ENCODE measurements around the gene ASH1L. TPM values are rescaled to one million over a fixed set of nuclear protein-coding genes. Genes with fewer than 3 reads are reported as not detected.
A peak's percentile ranks its signal among the peaks of the same experiment; 100 is the strongest.
"Not testable (repeated sequence)": the region's sequence is repeated elsewhere in the genome, so short reads cannot be mapped to it uniquely, and the experiment has no call there.

The ASH1L gene
- total RNA-seq, 1 donor from 2014 or later = 51.5 TPM

- no peaks in the 10 kb centered on the region for H3K27me3 Mint-ChIP-seq (ENCODE audit: unreplicated experiment)
- no peak for DNase-seq (ENCODE audit: extremely low spot score, unreplicated experiment)
- peaks cover 3% of the 10 kb centered on the region for H3K36me3 Mint-ChIP-seq (ENCODE audit: unreplicated experiment)
- TF ChIP-seq CTCF (IDR thresholded peaks at IDR 0.05) = no peak
- H3K4me3 Mint-ChIP-seq (ENCODE audit: unreplicated experiment) = no peak overlapping the region
- H3K4me1 Mint-ChIP-seq (ENCODE audit: unreplicated experiment) = peaks cover 6% of the 10 kb centered on the region
- H3K9me3 Mint-ChIP-seq (ENCODE audit: unreplicated experiment) = no peaks in the 10 kb centered on the region
- H3K27ac Mint-ChIP-seq (ENCODE audit: unreplicated experiment) = no peak overlapping the region
Observed at GRCh38 chr1:155607708-155608107, 45.1 kb upstream of the ASH1L start.

GRCh38 chr1:155599828-155600572 is 37.4 kb upstream of the ASH1L start:
- H3K27me3 Mint-ChIP-seq (ENCODE audit: unreplicated experiment); H3K27ac Mint-ChIP-seq (ENCODE audit: unreplicated experiment); H3K4me3 Mint-ChIP-seq (ENCODE audit: unreplicated experiment): not testable (repeated sequence)

GRCh38 chr1:155598842-155599331 is 36.3 kb upstream of the ASH1L start:
- Mint-ChIP-seq H3K27me3 (ENCODE audit: unreplicated experiment) (no peaks in the 10 kb centered on the region), H3K4me1 (ENCODE audit: unreplicated experiment) (peaks cover 14% of the 10 kb centered on the region), H3K36me3 (ENCODE audit: unreplicated experiment) (no peaks in the 10 kb centered on the region), H3K4me3 (ENCODE audit: unreplicated experiment) (peak overlapping the region; percentile 56), H3K9me3 (ENCODE audit: unreplicated experiment) (no peaks in the 10 kb centered on the region), H3K27ac (ENCODE audit: unreplicated experiment) (peak overlapping the region; percentile 83)
- peak; percentile 26 for TF ChIP-seq CTCF (IDR thresholded peaks at IDR 0.05)
- no peak for DNase-seq (ENCODE audit: extremely low spot score, unreplicated experiment)

More at GRCh38 chr1:155599828-155600572, 37.4 kb upstream of the ASH1L start:
- DNase-seq (ENCODE audit: extremely low spot score, unreplicated experiment); H3K36me3 Mint-ChIP-seq (ENCODE audit: unreplicated experiment); H3K9me3 Mint-ChIP-seq (ENCODE audit: unreplicated experiment): not testable (repeated sequence)
- H3K4me1 Mint-ChIP-seq (ENCODE audit: unreplicated experiment) = peaks cover 14% of the 10 kb centered on the region

- no peaks in the 10 kb centered on the region for H3K27me3 Mint-ChIP-seq (ENCODE audit: unreplicated experiment)
- no peaks in the 10 kb centered on the region for H3K36me3 Mint-ChIP-seq (ENCODE audit: unreplicated experiment)
- no peak for DNase-seq (ENCODE audit: extremely low spot score, unreplicated experiment)
- H3K4me3 Mint-ChIP-seq (ENCODE audit: unreplicated experiment) = no peak overlapping the region
- TF ChIP-seq CTCF (IDR thresholded peaks at IDR 0.05) = no peak
- no peaks in the 10 kb centered on the region for H3K9me3 Mint-ChIP-seq (ENCODE audit: unreplicated experiment)
- no peak overlapping the region for H3K27ac Mint-ChIP-seq (ENCODE audit: unreplicated experiment)
- peaks cover 14% of the 10 kb centered on the region for H3K4me1 Mint-ChIP-seq (ENCODE audit: unreplicated experiment)
Observed at GRCh38 chr1:155596864-155597263, 34.3 kb upstream of the ASH1L start.

GRCh38 chr1:155595877-155596474 is 33.4 kb upstream of the ASH1L start:
- H3K4me3 Mint-ChIP-seq (ENCODE audit: unreplicated experiment); H3K27me3 Mint-ChIP-seq (ENCODE audit: unreplicated experiment); DNase-seq (ENCODE audit: extremely low spot score, unreplicated experiment); H3K9me3 Mint-ChIP-seq (ENCODE audit: unreplicated experiment); H3K27ac Mint-ChIP-seq (ENCODE audit: unreplicated experiment); H3K36me3 Mint-ChIP-seq (ENCODE audit: unreplicated experiment): not testable (repeated sequence)
- peaks cover 14% of the 10 kb centered on the region for H3K4me1 Mint-ChIP-seq (ENCODE audit: unreplicated experiment)

- Mint-ChIP-seq H3K4me3 (ENCODE audit: unreplicated experiment) (no peak overlapping the region), H3K36me3 (ENCODE audit: unreplicated experiment) (no peaks in the 10 kb centered on the region), H3K27me3 (ENCODE audit: unreplicated experiment) (no peaks in the 10 kb centered on the region), H3K4me1 (ENCODE audit: unreplicated experiment) (no peaks in the 10 kb centered on the region), H3K27ac (ENCODE audit: unreplicated experiment) (no peak overlapping the region), H3K9me3 (ENCODE audit: unreplicated experiment) (no peaks in the 10 kb centered on the region)
- DNase-seq (ENCODE audit: extremely low spot score, unreplicated experiment) = no peak
- peak; percentile 68 for TF ChIP-seq CTCF (IDR thresholded peaks at IDR 0.05)
Observed at GRCh38 chr1:155591770-155592169, 29.2 kb upstream of the ASH1L start.

- not testable (repeated sequence) for H3K9me3 Mint-ChIP-seq (ENCODE audit: unreplicated experiment); DNase-seq (ENCODE audit: extremely low spot score, unreplicated experiment); H3K27me3 Mint-ChIP-seq (ENCODE audit: unreplicated experiment); H3K36me3 Mint-ChIP-seq (ENCODE audit: unreplicated experiment); H3K27ac Mint-ChIP-seq (ENCODE audit: unreplicated experiment); H3K4me3 Mint-ChIP-seq (ENCODE audit: unreplicated experiment); H3K4me1 Mint-ChIP-seq (ENCODE audit: unreplicated experiment)
Observed at GRCh38 chr1:155590516-155591247, 28.1 kb upstream of the ASH1L start.

GRCh38 chr1:155589282-155589681 is 26.7 kb upstream of the ASH1L start:
- not testable (repeated sequence) for H3K36me3 Mint-ChIP-seq (ENCODE audit: unreplicated experiment); H3K9me3 Mint-ChIP-seq (ENCODE audit: unreplicated experiment); DNase-seq (ENCODE audit: extremely low spot score, unreplicated experiment); H3K4me1 Mint-ChIP-seq (ENCODE audit: unreplicated experiment); H3K27me3 Mint-ChIP-seq (ENCODE audit: unreplicated experiment); H3K4me3 Mint-ChIP-seq (ENCODE audit: unreplicated experiment); H3K27ac Mint-ChIP-seq (ENCODE audit: unreplicated experiment)

Measured in osteocyte (in vitro differentiated cells).